Fibroblast of lung (primary cell): ENCODE results near the gene ADAMTS6. TPM values are rescaled to one million over a fixed set of nuclear protein-coding genes. Genes with fewer than 3 reads are reported as not detected.

Experiments used
- DNase-seq, 2 donors: peaks; one replicate each; pipeline versions ENCODE4 v3.0.0 to v3.0.0-alpha.2; 2010; ENCODE audit warnings: low read depth in 2 of 2
- H2AFZ ChIP-seq: 2 replicates; pipeline ENCODE4 v1.5.1; 2012; ENCODE audit warnings: low read length, control low read depth, inconsistent platforms
- H3K27ac ChIP-seq: 2 replicates; pipeline ENCODE4 v1.5.1; 2011; ENCODE audit warnings: low read length, control low read depth; ENCODE audit not compliant: insufficient read depth
- H3K27me3 ChIP-seq: 2 replicates; pipeline ENCODE4 v1.5.1; 2011; ENCODE audit warnings: mild to moderate bottlenecking, low read length; ENCODE audit not compliant: control insufficient read depth, insufficient read depth
- H3K36me3 ChIP-seq: 2 replicates; pipeline ENCODE4 v1.5.1; 2011; ENCODE audit warnings: low read length; ENCODE audit not compliant: control insufficient read depth, insufficient read depth
- H3K4me1 ChIP-seq: 2 replicates; pipeline ENCODE4 v1.5.1; 2011; ENCODE audit warnings: low read length; ENCODE audit not compliant: control insufficient read depth, insufficient read depth; ENCODE audit errors: extremely low read depth
- H3K4me2 ChIP-seq: 2 replicates; pipeline ENCODE4 v1.5.1; 2011; ENCODE audit warnings: low read length, control low read depth; ENCODE audit not compliant: insufficient read depth; ENCODE audit errors: extremely low read depth
- H3K4me3 ChIP-seq, 4 experiments: fragments of 200-600 bp in 1 of 4; sonication (generic) in 1 of 4; replicated peaks in 1 of 4; 2 replicates each; pipeline ENCODE4 v1.5.1; 2011 to 2016; ENCODE audit warnings: low read length in 4 of 4, low read depth in 3 of 4, mild to moderate bottlenecking in 3 of 4, control low read depth in 2 of 4, inconsistent platforms in 1 of 4, mixed read lengths in 1 of 4; ENCODE audit not compliant: insufficient read depth in 1 of 4; ENCODE audit errors: control extremely low read depth in 1 of 4
- H3K79me2 ChIP-seq: 2 replicates; pipeline ENCODE4 v1.5.1; 2012; ENCODE audit warnings: mild to moderate bottlenecking, low read length, inconsistent platforms; ENCODE audit not compliant: control insufficient read depth, insufficient read depth
- H3K9ac ChIP-seq: 2 replicates; pipeline ENCODE4 v1.5.1; 2011; ENCODE audit warnings: mild to moderate bottlenecking, low read length, control low read depth; ENCODE audit not compliant: insufficient read depth
- H3K9me3 ChIP-seq: 2 replicates; pipeline ENCODE4 v1.5.1; 2012; ENCODE audit warnings: low read depth, low read length; ENCODE audit not compliant: control insufficient read depth, insufficient read depth
- H4K20me1 ChIP-seq: 2 replicates; pipeline ENCODE4 v1.5.1; 2011; ENCODE audit warnings: low read length; ENCODE audit not compliant: control insufficient read depth, insufficient read depth; ENCODE audit errors: extremely low read depth
- CTCF ChIP-seq, 2 donors: IDR thresholded peaks in 1 of 2; conservative IDR thresholded peaks in 1 of 2; 1 replicate in 1 of 2; 2 replicates in 1 of 2; pipeline ENCODE4 v1.5.1; 2011 to 2012; ENCODE audit warnings: low read length in 2 of 2, control low read depth in 1 of 2, inconsistent platforms in 1 of 2, low read depth in 1 of 2, mild to moderate bottlenecking in 1 of 2
- EZH2 ChIP-seq: IDR thresholded peaks from 2 replicates; pipeline ENCODE4 v1.5.1; 2012; ENCODE audit warnings: low read length, control low read depth, mild to moderate bottlenecking; ENCODE audit errors: missing control alignments
- polyA plus RNA-seq, 2 donors: library from polyadenylated mRNA; depleted of rRNA in 1 of 2; stranded (reverse) in 1 of 2; unstranded in 1 of 2; fragments of >200 nt; gene quantifications; 2 replicates each; pipeline ENCODE4 v1.2.1, GENCODE V29; 2011 to 2012; ENCODE audit warnings: missing spikeins in 1 of 2
- total RNA-seq: library from RNA; depleted of rRNA; stranded (reverse); fragments of >200 nt; gene quantifications from 2 replicates; pipeline ENCODE4 v1.2.1, GENCODE V29; 2014

The ADAMTS6 gene
- total and polyA plus RNA-seq, 2 donors (not counting 1 experiment from before 2014, with no cell fraction given): 7.5 to 45.2 TPM

DNA sequence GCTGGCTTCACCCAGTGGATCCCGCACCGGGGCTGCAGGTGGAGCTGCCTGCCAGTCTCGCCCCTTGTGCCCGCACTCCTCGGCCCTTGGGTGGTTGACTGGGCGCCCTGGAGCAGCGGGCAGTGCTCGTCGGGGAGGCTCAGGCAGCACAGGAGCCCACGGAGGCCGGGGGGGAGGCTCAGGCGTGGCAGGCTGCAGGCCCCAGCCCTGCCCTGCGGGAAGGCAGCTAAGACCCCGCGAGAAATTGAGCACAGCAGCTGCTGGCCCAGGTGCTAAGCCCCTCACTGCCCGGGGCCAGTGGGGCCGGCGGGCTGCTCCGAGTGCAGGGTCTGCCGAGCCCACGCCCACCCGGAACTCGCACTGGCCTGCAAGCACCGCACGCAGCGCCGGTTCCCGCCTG is 3.7 kb upstream of the ADAMTS6 start:
- Histone ChIP-seq H2AFZ (no peak overlapping the region), H3K9me3 (no peaks in the 10 kb centered on the region), H3K4me2 (no peak overlapping the region), H3K36me3 (no peaks in the 10 kb centered on the region), H3K79me2 (peaks cover 4% of the 10 kb centered on the region), H3K4me1 (peaks cover 4% of the 10 kb centered on the region), H3K27ac (no peak overlapping the region), H3K9ac (no peak overlapping the region), H3K27me3 (no peaks in the 10 kb centered on the region), H3K4me3 (no peak overlapping the region), H4K20me1 (no peaks in the 10 kb centered on the region)
- TF ChIP-seq CTCF (conservative IDR thresholded peaks at IDR 0.05 in 1 of 2, IDR thresholded peaks at IDR 0.05 in 1 of 2; ENCODE audit: low read depth in 1 of 2, low read length in 2 of 2): no peak
- TF ChIP-seq EZH2: no peak
- DNase-seq: no peak

GRCh38 chr5:65483546-65484346 is 2.0 kb upstream of the ADAMTS6 start:
- Histone ChIP-seq H3K4me2 (peak overlapping the region; percentile 90), H3K9ac (no peak overlapping the region), H3K36me3 (no peaks in the 10 kb centered on the region), H3K27ac (peak overlapping the region; percentile 81), H3K27me3 (no peaks in the 10 kb centered on the region), H3K4me3 (peak overlapping the region; percentile 41 to 84 (median 71)), H2AFZ (no peak overlapping the region), H3K9me3 (no peaks in the 10 kb centered on the region), H3K4me1 (peaks cover 4% of the 10 kb centered on the region), H3K79me2 (peaks cover 20% of the 10 kb centered on the region), H4K20me1 (no peaks in the 10 kb centered on the region)
- TF ChIP-seq CTCF (conservative IDR thresholded peaks at IDR 0.05 in 1 of 2, IDR thresholded peaks at IDR 0.05 in 1 of 2; ENCODE audit: low read depth in 1 of 2, low read length in 2 of 2) (peak; percentile 51 to 55), EZH2 (no peak)
- DNase-seq: peak; percentile 78 to 90

- TF ChIP-seq CTCF (conservative IDR thresholded peaks at IDR 0.05 in 1 of 2, IDR thresholded peaks at IDR 0.05 in 1 of 2; ENCODE audit: low read depth in 1 of 2, low read length in 2 of 2) (no peak), EZH2 (no peak)
- peak; percentile 75 to 79 for DNase-seq
- Histone ChIP-seq H3K79me2 (peaks cover 28% of the 10 kb centered on the region), H3K4me2 (peak overlapping the region; percentile 90), H3K27ac (peak overlapping the region; percentile 81), H3K4me1 (peaks cover 4% of the 10 kb centered on the region), H2AFZ (peak overlapping the region; percentile 11), H4K20me1 (no peaks in the 10 kb centered on the region), H3K9ac (peak overlapping the region; percentile 39), H3K27me3 (no peaks in the 10 kb centered on the region), H3K4me3 (peak overlapping the region; percentile 41 to 84 (median 71)), H3K9me3 (no peaks in the 10 kb centered on the region), H3K36me3 (no peaks in the 10 kb centered on the region)
Measured at GRCh38 chr5:65482736-65483545, 1.2 kb upstream of the ADAMTS6 start.
